Natural killer cell (primary cell): ENCODE data around the gene MARCHF11. TPM values are rescaled to one million over a fixed set of nuclear protein-coding genes. Genes with fewer than 3 reads are reported as not detected.

Source experiments
- ATAC-seq, 3 donors: fragments of 150-1000 bp in 2 of 3; fragments of 200-7000 bp in 1 of 3; cut with Tn5 transposase; 1 replicate in 1 of 3; 2 replicates in 2 of 3; pipeline ENCODE4 v1.10.0; 2021; ENCODE audit warnings: mild to moderate bottlenecking in 2 of 3, moderate library complexity in 2 of 3
- DNase-seq, 2 donors: peaks; one replicate each; pipeline versions ENCODE4 v3.0.0 to v3.0.0-alpha.2; 2013 to 2021; ENCODE audit warnings: mixed read lengths in 1 of 2
- H3K27ac ChIP-seq: one replicate; pipeline ENCODE4 v1.5.1; 2013; ENCODE audit warnings: mild to moderate bottlenecking, low read length
- H3K27me3 ChIP-seq: one replicate; pipeline ENCODE4 v1.6.1; 2013; ENCODE audit warnings: low read length; ENCODE audit not compliant: control insufficient read depth, insufficient read depth
- H3K36me3 ChIP-seq: one replicate; pipeline ENCODE4 v1.6.1; 2013; ENCODE audit warnings: low read length; ENCODE audit not compliant: control insufficient read depth, insufficient read depth
- H3K4me1 ChIP-seq: one replicate; pipeline ENCODE4 v1.6.1; 2013; ENCODE audit warnings: low read length; ENCODE audit not compliant: control insufficient read depth, insufficient read depth
- H3K4me3 ChIP-seq: one replicate; pipeline ENCODE4 v1.5.1; 2013; ENCODE audit warnings: low read length
- H3K9me3 ChIP-seq: one replicate; pipeline ENCODE4 v1.6.1; 2013; ENCODE audit warnings: low read length; ENCODE audit not compliant: control insufficient read depth, insufficient read depth
- H3K27ac Mint-ChIP-seq, 2 donors: one replicate each; pipeline ENCODE4 v1.8.0; 2022; ENCODE audit warnings: mild to moderate bottlenecking in 2 of 2, mixed read lengths in 2 of 2, moderate library complexity in 1 of 2
- H3K27me3 Mint-ChIP-seq, 2 donors: one replicate each; pipeline ENCODE4 v1.8.0; 2022; ENCODE audit warnings: low read depth in 2 of 2, mixed read lengths in 2 of 2
- H3K36me3 Mint-ChIP-seq: one replicate; pipeline ENCODE4 v1.8.0; 2022; ENCODE audit warnings: mixed read lengths
- H3K4me1 Mint-ChIP-seq, 2 donors: one replicate each; pipeline ENCODE4 v1.8.0; 2022; ENCODE audit warnings: mixed read lengths in 2 of 2
- H3K4me3 Mint-ChIP-seq: one replicate; pipeline ENCODE4 v1.8.0; 2022; ENCODE audit warnings: mild to moderate bottlenecking, moderate library complexity, mixed read lengths
- H3K9me3 Mint-ChIP-seq, 2 donors: one replicate each; pipeline ENCODE4 v1.8.0; 2022; ENCODE audit warnings: mixed read lengths in 2 of 2
- whole genome bisulfite sequencing: methylation state at CpG from one replicate; pipeline ENCODE4 v1.1.7; 2013; ENCODE audit warnings: missing lambda C conversion rate; ENCODE audit not compliant: insufficient coverage; 5-methylcytosine and 5-hydroxymethylcytosine counted together
- intact Hi-C: fragments of 100-400 bp; cut with micrococcal nuclease; formaldehyde crosslinking; loops from one replicate; pipeline ENCODE4 v1.14.2; 2022
- total RNA-seq, 4 donors: library from RNA; stranded (reverse); fragments of 120-200 nt in 1 of 4; gene quantifications; one replicate each; pipeline versions ENCODE4 v1.2.3 to v1.2.4, GENCODE V29; 2013 to 2022
- TF ChIP-seq, protein P1 (sequence below): fragments of 200-600 bp; IDR thresholded peaks from one replicate; pipeline ENCODE4 v1.8.0; 2022; ENCODE audit warnings: antibody characterized with exemption

MARCHF11 gene
- total RNA-seq, 3 donors from 2014 or later (not counting 1 experiment from before 2014, with no cell fraction given), result not detected

DNA sequence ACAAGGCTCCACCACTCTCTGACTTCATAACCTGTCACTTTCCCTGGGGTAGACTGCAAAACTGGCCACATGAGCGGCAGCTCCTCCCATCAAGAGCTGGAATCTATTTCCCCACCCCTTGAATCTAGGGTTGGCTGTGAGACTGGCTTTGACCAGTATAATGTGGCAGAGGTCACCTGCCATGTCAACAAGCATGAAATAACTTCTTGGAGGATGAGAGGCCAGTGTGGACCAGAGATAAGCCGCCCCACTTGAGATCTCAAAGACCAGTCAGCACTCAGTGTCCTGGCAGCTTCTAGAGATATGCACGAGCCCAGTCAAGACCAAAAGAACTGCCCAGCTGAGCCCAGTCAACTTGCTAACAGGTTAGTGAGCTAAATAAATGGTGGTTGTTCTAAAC lies 59.0 kb downstream of the MARCHF11 start:
- no peak overlapping the region for H3K27ac ChIP-seq
- H3K9me3 ChIP-seq, result no peaks in the 10 kb centered on the region
- TF ChIP-seq, protein P1, sequence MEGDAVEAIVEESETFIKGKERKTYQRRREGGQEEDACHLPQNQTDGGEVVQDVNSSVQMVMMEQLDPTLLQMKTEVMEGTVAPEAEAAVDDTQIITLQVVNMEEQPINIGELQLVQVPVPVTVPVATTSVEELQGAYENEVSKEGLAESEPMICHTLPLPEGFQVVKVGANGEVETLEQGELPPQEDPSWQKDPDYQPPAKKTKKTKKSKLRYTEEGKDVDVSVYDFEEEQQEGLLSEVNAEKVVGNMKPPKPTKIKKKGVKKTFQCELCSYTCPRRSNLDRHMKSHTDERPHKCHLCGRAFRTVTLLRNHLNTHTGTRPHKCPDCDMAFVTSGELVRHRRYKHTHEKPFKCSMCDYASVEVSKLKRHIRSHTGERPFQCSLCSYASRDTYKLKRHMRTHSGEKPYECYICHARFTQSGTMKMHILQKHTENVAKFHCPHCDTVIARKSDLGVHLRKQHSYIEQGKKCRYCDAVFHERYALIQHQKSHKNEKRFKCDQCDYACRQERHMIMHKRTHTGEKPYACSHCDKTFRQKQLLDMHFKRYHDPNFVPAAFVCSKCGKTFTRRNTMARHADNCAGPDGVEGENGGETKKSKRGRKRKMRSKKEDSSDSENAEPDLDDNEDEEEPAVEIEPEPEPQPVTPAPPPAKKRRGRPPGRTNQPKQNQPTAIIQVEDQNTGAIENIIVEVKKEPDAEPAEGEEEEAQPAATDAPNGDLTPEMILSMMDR, result no peak
- intact Hi-C loops, result no loop called here
- no peaks in the 10 kb centered on the region for H3K36me3 ChIP-seq
- H3K27ac Mint-ChIP-seq, result no peak overlapping the region
- H3K4me1 Mint-ChIP-seq, result no peaks in the 10 kb centered on the region
- ATAC-seq, result no peak
- 86% methylated on average over 3 of the region's 3 CpGs for WGBS
- H3K4me3 ChIP-seq, result no peak overlapping the region
- no peaks in the 10 kb centered on the region for H3K27me3 ChIP-seq
- H3K27me3 Mint-ChIP-seq, result no peaks in the 10 kb centered on the region
- no peaks in the 10 kb centered on the region for H3K36me3 Mint-ChIP-seq
- H3K4me1 ChIP-seq, result no peaks in the 10 kb centered on the region
- H3K9me3 Mint-ChIP-seq, result peaks cover 19 to 20% of the 10 kb centered on the region in 2 donors
- no peak overlapping the region for H3K4me3 Mint-ChIP-seq
- DNase-seq, result no peak

- Histone ChIP-seq H3K27me3 (no peaks in the 10 kb centered on the region), H3K36me3 (no peaks in the 10 kb centered on the region), H3K4me3 (no peak overlapping the region), H3K4me1 (no peaks in the 10 kb centered on the region), H3K9me3 (no peaks in the 10 kb centered on the region), H3K27ac (no peak overlapping the region)
- Mint-ChIP-seq H3K4me1 (no peaks in the 10 kb centered on the region), H3K36me3 (no peaks in the 10 kb centered on the region), H3K27me3 (no peaks in the 10 kb centered on the region), H3K4me3 (no peak overlapping the region), H3K27ac (no peak overlapping the region), H3K9me3 (peaks cover 22 to 23% of the 10 kb centered on the region in 2 donors)
- intact Hi-C loops, result no loop called here
- TF ChIP-seq, protein P1, result no peak
- ATAC-seq, result no peak
- no peak for DNase-seq
- WGBS, result 82% methylated on average over 4 of the region's 4 CpGs
Observed at GRCh38 chr5:16119790-16120189, 59.8 kb downstream of the MARCHF11 start.

- peaks cover 7% of the 10 kb centered on the region for H3K9me3 ChIP-seq
- Mint-ChIP-seq H3K9me3 (peaks cover 22% of the 10 kb centered on the region in 2 donors), H3K4me1 (no peaks in the 10 kb centered on the region), H3K27me3 (no peaks in the 10 kb centered on the region), H3K27ac (no peak overlapping the region), H3K4me3 (no peak overlapping the region), H3K36me3 (no peaks in the 10 kb centered on the region)
- H3K4me1 ChIP-seq, result no peaks in the 10 kb centered on the region
- no peaks in the 10 kb centered on the region for H3K27me3 ChIP-seq
- TF ChIP-seq, protein P1, result no peak
- no peak overlapping the region for H3K27ac ChIP-seq
- intact Hi-C loops, result no loop called here
- 90% methylated on average over 8 of the region's 8 CpGs for WGBS
- ATAC-seq (no peak), DNase-seq (no peak)
- H3K36me3 ChIP-seq, result no peaks in the 10 kb centered on the region
- H3K4me3 ChIP-seq, result no peak overlapping the region
Observed at GRCh38 chr5:16115140-16115539, 64.5 kb downstream of the MARCHF11 start.

DNA sequence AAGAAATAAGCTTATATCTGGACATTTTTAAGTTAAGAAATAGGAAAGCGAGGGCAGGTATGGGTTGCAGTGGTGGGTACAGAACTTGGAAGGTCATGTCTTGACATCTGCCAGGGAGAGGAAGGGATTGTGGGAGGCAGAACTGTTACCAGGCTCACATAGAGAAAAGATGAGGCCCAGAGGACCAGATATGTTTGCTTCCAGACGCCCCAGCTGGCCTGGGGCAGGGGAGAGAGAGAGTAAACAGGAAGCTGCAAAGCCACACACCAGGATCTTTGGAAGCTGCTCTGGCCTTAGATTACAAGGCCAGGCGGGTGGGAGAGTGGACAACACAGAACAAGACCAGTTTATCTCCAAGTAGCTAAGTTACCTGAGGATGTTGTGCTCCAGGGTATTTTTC lies 71.2 kb downstream of the MARCHF11 start:
- H3K27ac ChIP-seq, result no peak overlapping the region
- peaks cover 14 to 19% of the 10 kb centered on the region in 2 donors for H3K9me3 Mint-ChIP-seq
- H3K27me3 Mint-ChIP-seq, result no peaks in the 10 kb centered on the region
- TF ChIP-seq, protein P1, result no peak
- no peaks in the 10 kb centered on the region for H3K27me3 ChIP-seq
- H3K27ac Mint-ChIP-seq, result no peak overlapping the region
- H3K4me3 Mint-ChIP-seq, result no peak overlapping the region
- ATAC-seq, result no peak
- no peaks in the 10 kb centered on the region for H3K4me1 Mint-ChIP-seq
- H3K4me3 ChIP-seq, result no peak overlapping the region
- no peaks in the 10 kb centered on the region for H3K36me3 ChIP-seq
- no peaks in the 10 kb centered on the region for H3K36me3 Mint-ChIP-seq
- WGBS, result 51% methylated on average over 3 of the region's 3 CpGs
- no peaks in the 10 kb centered on the region for H3K4me1 ChIP-seq
- intact Hi-C loops, result no loop called here
- peaks cover 13% of the 10 kb centered on the region for H3K9me3 ChIP-seq
- DNase-seq, result no peak
